Upper lobe of right lung (tissue), 1 donor: ENCODE measurements around the gene GUCD1. TPM values are rescaled to one million over a fixed set of nuclear protein-coding genes. Genes with fewer than 3 reads are reported as not detected.

Experiments used
- ATAC-seq: fragments of 200-7000 bp; cut with Tn5 transposase; one replicate; pipeline ENCODE4 v1.9.1; 2020; ENCODE audit warnings: mild to moderate bottlenecking, moderate library complexity
- DNase-seq: peaks from one replicate; pipeline ENCODE4 v3.0.0-alpha.2; 2020
- H3K27ac ChIP-seq: fragments of 200-600 bp; one replicate; pipeline ENCODE4 v1.8.0; 2022
- H3K27me3 ChIP-seq: fragments of 200-600 bp; one replicate; pipeline ENCODE4 v1.8.0; 2022; ENCODE audit warnings: mild to moderate bottlenecking
- H3K36me3 ChIP-seq: fragments of 200-600 bp; one replicate; pipeline ENCODE4 v1.8.0; 2022
- H3K4me1 ChIP-seq: fragments of 200-600 bp; one replicate; pipeline ENCODE4 v1.8.0; 2022
- H3K4me3 ChIP-seq: fragments of 200-600 bp; one replicate; pipeline ENCODE4 v1.8.0; 2022; ENCODE audit warnings: mild to moderate bottlenecking
- H3K9me3 ChIP-seq: fragments of 200-600 bp; one replicate; pipeline ENCODE4 v1.8.0; 2022
- intact Hi-C: fragments of 100-400 bp; cut with DNase I; formaldehyde crosslinking; loops from one replicate; pipeline ENCODE4 v1.11.0; 2022
- total RNA-seq: library from RNA; stranded (reverse); fragmentation: NEBNext Ultra II Directional; extraction: Animal tissue kit (Norgen Biotek cat#: 25700); gene quantifications from one replicate; pipeline ENCODE4 v1.2.1, GENCODE V29; 2021
- TF ChIP-seq, protein P1 (sequence below): fragments of 200-600 bp; IDR thresholded peaks from one replicate; pipeline ENCODE4 v1.8.0; 2022; ENCODE audit warnings: antibody characterized with exemption
- donor health status: DM: no; HTN: yes; CAD: no; lungs with severe emphysema.

The GUCD1 gene
- total RNA-seq, 1 donor from 2014 or later: 148 TPM

DNA sequence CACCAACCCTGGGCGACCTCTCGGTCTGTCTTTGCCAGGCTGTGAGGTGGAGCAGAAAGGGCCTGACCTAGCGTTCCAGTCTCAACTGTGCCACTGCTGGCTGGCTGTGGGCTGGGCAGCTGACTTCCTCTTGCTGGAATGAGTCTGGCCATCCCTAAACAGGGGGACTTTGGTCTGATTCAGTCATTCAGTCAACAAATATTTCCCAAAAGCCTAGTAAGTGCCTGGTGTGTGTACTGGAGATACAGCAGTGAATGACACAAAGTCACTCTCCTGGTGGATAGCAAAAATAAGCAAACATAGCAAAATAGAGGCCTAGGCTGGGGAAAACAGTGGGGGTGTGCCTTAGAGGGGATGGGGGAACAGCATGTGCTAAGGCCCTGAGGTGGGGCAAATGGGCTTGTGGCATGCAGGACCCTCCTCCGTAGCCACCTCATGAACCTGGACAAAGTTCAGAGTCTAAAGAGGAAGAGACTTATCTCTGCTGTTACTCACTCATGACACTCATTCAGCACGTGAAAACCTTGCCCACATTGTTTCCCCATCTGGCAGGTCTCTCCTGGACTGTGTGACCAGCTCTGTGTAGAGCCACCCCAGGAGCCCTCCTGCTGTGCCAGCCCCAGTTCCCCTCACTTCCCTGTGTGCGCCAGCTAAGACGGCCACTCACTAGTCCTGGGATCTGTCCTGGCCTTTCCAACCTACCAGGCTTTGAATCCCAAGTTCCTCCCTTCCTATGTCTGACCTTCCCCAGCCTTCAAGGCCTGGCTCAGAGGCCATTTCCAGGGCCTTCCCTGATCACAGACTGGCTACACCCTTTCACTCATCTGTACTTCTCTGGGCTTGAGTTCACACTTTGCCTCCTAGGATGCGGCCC is 4.7 kb downstream of the GUCD1 start:
- intact Hi-C loops: no loop called here
- peak; percentile 17 for ATAC-seq
- no peaks in the 10 kb centered on the region for H3K27me3 ChIP-seq
- H3K27ac ChIP-seq: peak overlapping the region; percentile 14
- H3K4me3 ChIP-seq: no peak overlapping the region
- TF ChIP-seq, protein P1, sequence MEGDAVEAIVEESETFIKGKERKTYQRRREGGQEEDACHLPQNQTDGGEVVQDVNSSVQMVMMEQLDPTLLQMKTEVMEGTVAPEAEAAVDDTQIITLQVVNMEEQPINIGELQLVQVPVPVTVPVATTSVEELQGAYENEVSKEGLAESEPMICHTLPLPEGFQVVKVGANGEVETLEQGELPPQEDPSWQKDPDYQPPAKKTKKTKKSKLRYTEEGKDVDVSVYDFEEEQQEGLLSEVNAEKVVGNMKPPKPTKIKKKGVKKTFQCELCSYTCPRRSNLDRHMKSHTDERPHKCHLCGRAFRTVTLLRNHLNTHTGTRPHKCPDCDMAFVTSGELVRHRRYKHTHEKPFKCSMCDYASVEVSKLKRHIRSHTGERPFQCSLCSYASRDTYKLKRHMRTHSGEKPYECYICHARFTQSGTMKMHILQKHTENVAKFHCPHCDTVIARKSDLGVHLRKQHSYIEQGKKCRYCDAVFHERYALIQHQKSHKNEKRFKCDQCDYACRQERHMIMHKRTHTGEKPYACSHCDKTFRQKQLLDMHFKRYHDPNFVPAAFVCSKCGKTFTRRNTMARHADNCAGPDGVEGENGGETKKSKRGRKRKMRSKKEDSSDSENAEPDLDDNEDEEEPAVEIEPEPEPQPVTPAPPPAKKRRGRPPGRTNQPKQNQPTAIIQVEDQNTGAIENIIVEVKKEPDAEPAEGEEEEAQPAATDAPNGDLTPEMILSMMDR: no peak
- DNase-seq: no peak
- H3K9me3 ChIP-seq: no peaks in the 10 kb centered on the region
- peaks cover 30% of the 10 kb centered on the region for H3K36me3 ChIP-seq
- peaks cover 30% of the 10 kb centered on the region for H3K4me1 ChIP-seq

DNA sequence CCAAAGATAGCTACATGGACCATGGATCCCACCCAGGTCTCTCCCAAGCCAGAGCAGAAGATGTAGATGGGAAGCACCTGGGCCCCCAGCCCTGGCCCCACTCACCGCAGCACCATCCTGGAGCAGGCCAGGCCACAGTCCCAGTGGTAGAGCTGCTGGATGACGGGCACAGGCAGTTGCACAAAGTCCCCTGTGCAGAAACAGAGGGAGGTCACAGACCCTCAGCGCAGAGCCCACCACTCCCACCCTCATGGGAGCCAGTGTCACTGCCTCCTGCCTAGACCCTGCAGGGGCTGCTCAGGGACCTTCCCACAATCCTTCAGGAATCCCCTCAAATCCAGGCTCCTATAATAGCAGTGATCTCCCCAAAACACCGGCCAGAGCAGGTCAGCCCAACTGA is 6.1 kb downstream of the GUCD1 start:
- no peaks in the 10 kb centered on the region for H3K27me3 ChIP-seq
- DNase-seq (no peak), ATAC-seq (no peak)
- peaks cover 31% of the 10 kb centered on the region for H3K4me1 ChIP-seq
- no peaks in the 10 kb centered on the region for H3K9me3 ChIP-seq
- intact Hi-C loops: no loop called here
- H3K36me3 ChIP-seq: peaks cover 44% of the 10 kb centered on the region
- no peak overlapping the region for H3K27ac ChIP-seq
- no peak overlapping the region for H3K4me3 ChIP-seq
- TF ChIP-seq, protein P1: no peak

DNA sequence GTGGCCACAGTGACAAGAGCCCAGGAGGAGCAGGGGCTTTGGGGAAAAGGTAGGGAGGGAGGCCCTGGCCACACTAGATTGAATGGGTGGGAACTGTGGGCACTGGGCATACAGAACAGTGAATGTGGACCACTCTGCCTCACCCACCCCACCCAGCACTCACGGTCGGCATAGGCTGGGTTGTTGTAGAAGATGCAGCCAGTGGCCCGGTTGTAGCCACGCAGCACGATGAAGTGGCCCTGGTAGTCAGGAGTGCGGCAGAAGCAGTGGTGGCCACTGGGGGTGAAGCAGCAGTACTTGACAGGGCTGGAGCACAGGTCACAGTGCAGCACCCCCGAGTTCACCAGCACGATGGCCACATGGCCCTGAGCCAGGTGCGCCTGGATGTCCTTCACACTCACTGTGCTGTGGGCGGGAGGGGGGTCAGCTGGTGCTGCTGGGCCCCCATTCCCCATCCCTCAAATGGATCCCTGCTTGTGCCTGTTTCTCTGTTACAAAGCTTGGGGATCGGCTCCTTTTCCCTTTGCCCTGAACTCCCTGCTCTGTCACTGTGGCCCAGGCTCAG is 11.2 kb downstream of the GUCD1 start:
- H3K36me3 ChIP-seq: peaks cover 86% of the 10 kb centered on the region
- peaks cover 15% of the 10 kb centered on the region for H3K4me1 ChIP-seq
- no peaks in the 10 kb centered on the region for H3K9me3 ChIP-seq
- ATAC-seq (no peak), DNase-seq (no peak)
- TF ChIP-seq, protein P1: no peak
- intact Hi-C loops: no loop called here
- no peaks in the 10 kb centered on the region for H3K27me3 ChIP-seq
- no peak overlapping the region for H3K4me3 ChIP-seq
- H3K27ac ChIP-seq: no peak overlapping the region

DNA sequence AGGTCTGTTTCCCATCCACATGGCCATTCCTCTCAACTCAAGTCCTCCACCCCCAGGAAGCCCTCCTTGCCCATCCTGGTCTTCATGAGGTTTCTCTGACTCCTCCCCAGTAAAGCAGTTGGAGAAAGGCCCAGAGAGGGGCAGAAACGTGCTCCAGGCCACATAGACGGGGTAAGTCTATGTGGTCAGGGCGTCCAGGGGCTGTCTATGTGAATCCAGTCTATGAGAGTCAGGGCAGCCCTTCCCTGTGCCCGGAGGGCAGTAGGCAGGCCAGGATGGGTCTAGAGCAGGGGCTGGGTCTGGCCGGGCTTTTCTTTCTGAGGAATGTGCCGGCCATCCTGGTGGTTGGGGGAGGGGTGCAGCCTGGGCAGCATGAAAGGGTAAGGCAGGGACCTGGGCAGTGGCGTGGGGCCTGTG is 11.7 kb downstream of the GUCD1 start:
- no peak overlapping the region for H3K27ac ChIP-seq
- no peak overlapping the region for H3K4me3 ChIP-seq
- peaks cover 80% of the 10 kb centered on the region for H3K36me3 ChIP-seq
- ATAC-seq (peak; percentile 12), DNase-seq (no peak)
- intact Hi-C loops: no loop called here
- no peaks in the 10 kb centered on the region for H3K27me3 ChIP-seq
- TF ChIP-seq, protein P1: no peak
- H3K4me1 ChIP-seq: peaks cover 15% of the 10 kb centered on the region
- H3K9me3 ChIP-seq: no peaks in the 10 kb centered on the region

DNA sequence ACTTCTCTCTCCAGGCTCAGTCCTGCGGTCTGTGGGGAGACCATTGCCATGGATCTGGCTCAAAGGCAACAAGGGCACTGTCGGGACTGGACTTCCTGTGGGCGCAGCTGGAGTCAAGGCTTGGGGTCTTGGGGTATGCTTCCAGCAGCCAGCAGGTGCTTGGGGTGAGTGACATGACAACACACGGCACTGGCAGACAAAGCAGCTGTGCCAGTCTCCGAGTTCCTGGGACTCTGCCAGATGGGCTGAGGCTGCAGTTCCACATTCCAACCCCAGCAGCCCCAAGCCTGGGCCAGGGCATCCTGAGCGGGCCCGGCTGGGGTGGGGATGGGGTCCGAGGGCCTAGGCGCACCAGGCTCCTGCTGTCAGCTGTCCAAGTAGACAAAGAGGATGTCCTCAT is 12.3 kb downstream of the GUCD1 start:
- ATAC-seq (peak; percentile 72), DNase-seq (peak; percentile 78)
- Histone ChIP-seq H3K4me3 (no peak overlapping the region), H3K27ac (peak overlapping the region; percentile 30), H3K4me1 (peaks cover 15% of the 10 kb centered on the region), H3K9me3 (no peaks in the 10 kb centered on the region), H3K36me3 (peaks cover 75% of the 10 kb centered on the region), H3K27me3 (no peaks in the 10 kb centered on the region)
- intact Hi-C loops: no loop called here
- TF ChIP-seq, protein P1: no peak
